Measurements from ENCODE around the gene FUT8. TPM values are rescaled to one million over a fixed set of nuclear protein-coding genes. Genes with fewer than 3 reads are reported as not detected.
A peak's percentile ranks its signal among the peaks of the same experiment; 100 is the strongest.

Gene FUT8
- total RNA-seq, 1 donor = 165 TPM

DNA sequence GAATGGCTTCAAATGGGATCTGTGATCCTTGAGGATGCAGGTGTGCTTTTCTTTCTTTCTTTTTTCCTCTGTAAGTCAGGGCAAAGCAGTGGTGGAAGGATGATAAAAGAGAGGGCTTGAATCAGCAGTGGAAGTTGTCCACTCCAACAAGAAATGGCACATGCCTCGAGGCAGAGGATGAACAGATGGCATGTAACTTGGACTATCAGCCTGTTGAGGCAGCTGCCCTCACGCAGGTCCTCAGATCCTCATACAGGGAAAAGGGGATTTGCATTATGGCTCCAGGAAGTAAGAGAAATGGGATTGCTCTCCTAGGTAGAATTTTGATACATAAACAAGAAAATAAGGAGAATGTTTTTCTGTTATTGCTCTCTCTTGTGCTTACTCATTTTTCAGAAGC is 368.0 kb downstream of the FUT8 start:
- no peak for DNase-seq (ENCODE audit: low read depth)
- TF ChIP-seq, protein P1, sequence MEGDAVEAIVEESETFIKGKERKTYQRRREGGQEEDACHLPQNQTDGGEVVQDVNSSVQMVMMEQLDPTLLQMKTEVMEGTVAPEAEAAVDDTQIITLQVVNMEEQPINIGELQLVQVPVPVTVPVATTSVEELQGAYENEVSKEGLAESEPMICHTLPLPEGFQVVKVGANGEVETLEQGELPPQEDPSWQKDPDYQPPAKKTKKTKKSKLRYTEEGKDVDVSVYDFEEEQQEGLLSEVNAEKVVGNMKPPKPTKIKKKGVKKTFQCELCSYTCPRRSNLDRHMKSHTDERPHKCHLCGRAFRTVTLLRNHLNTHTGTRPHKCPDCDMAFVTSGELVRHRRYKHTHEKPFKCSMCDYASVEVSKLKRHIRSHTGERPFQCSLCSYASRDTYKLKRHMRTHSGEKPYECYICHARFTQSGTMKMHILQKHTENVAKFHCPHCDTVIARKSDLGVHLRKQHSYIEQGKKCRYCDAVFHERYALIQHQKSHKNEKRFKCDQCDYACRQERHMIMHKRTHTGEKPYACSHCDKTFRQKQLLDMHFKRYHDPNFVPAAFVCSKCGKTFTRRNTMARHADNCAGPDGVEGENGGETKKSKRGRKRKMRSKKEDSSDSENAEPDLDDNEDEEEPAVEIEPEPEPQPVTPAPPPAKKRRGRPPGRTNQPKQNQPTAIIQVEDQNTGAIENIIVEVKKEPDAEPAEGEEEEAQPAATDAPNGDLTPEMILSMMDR (IDR thresholded peaks at IDR 0.05; ENCODE audit: insufficient read depth, low read length) = no peak
- H3K4me3 ChIP-seq (ENCODE audit: low read depth, low read length) = no peak overlapping the region

DNA sequence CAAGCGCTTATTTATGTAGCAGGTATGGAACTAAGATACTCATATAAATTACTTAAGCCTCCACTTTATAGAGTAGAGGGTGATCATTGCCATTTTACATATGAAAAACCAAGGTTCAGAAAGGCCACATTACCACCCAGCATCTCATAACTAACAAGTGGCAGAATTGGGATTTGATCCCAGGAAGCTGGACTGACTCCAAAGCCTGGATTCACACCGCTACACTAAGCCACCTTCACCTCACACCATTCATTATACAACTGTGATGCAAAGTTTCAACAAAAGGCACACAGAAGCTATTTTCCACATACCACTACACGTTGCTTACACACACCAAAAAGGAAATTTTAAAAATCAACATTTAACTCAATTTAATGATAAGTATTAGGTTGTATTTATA is 370.6 kb downstream of the FUT8 start:
- TF ChIP-seq, protein P1 (IDR thresholded peaks at IDR 0.05; ENCODE audit: insufficient read depth, low read length) = no peak
- no peak for DNase-seq (ENCODE audit: low read depth)
- no peak overlapping the region for H3K4me3 ChIP-seq (ENCODE audit: low read depth, low read length)

DNA sequence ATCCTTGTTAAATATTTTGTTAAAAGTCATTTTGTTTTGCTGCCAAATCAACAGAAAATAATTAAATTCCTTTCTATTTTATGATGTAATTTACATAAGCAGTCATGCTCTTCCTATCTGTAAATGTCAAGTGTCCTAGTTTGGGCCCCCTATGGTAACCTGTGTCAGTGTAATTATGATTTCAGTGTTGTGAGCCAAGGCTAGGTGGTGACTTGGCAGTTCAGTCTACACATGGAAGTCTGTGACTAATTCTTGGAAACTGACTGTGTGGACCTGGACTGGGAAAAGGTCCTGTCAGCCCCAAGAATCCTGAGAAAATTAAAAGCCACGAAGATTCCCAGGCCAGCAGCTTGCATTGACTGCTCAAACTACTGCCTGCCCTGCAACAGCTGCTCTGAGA is 371.0 kb downstream of the FUT8 start:
- TF ChIP-seq, protein P1 (IDR thresholded peaks at IDR 0.05; ENCODE audit: insufficient read depth, low read length) = no peak
- no peak overlapping the region for H3K4me3 ChIP-seq (ENCODE audit: low read depth, low read length)
- peak; percentile 32 for DNase-seq (ENCODE audit: low read depth)

GRCh38 chr14:65784574-65784973 is 372.0 kb downstream of the FUT8 start:
- no peak overlapping the region for H3K4me3 ChIP-seq (ENCODE audit: low read depth, low read length)
- TF ChIP-seq, protein P1 (IDR thresholded peaks at IDR 0.05; ENCODE audit: insufficient read depth, low read length) = no peak
- DNase-seq (ENCODE audit: low read depth) = no peak

DNA sequence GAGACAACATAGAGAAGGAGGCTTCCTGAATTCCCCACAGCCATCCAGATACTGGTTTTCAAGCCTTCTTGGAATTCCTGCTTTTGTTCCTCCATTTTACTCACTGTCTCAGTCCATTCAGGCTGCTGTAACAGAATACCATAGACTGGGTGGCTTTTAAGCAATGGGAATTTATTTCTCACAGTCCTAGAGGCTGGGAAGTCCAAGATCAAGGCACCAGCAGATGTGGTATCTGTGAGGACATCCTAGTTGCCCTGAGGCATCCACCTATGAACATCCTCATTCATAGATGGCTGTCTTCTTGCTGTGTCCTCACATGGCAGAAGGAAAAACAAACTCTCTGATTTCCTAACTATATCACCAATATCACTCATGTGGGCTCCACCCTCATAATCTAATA is 374.9 kb downstream of the FUT8 start:
- H3K4me3 ChIP-seq (ENCODE audit: low read depth, low read length) = no peak overlapping the region
- TF ChIP-seq, protein P1 (IDR thresholded peaks at IDR 0.05; ENCODE audit: insufficient read depth, low read length) = no peak
- no peak for DNase-seq (ENCODE audit: low read depth)

DNA sequence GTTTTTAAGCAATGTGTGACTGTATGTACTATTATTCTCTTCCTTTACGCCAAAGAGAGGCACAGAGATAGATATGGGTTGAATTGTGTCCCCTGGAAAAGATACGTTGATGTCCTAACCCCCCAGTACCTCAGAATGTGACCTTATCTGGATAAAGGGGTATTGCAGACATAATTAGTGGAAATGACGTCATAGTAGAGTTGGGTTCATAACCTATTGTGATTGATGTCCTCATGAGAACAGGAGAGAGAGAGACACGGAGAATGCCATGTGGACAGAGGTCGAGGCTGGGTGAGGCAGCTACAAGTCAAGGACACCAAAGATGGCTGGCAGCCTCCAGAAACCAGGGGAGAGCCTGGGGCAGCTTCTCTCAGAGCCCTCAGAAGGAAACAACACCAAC is 376.3 kb downstream of the FUT8 start:
- TF ChIP-seq, protein P1 (IDR thresholded peaks at IDR 0.05; ENCODE audit: insufficient read depth, low read length) = no peak

GRCh38 chr14:65789363-65789762 is 376.8 kb downstream of the FUT8 start:
- TF ChIP-seq, protein P1 (IDR thresholded peaks at IDR 0.05; ENCODE audit: insufficient read depth, low read length) = no peak
- DNase-seq (ENCODE audit: low read depth) = no peak
- no peak overlapping the region for H3K4me3 ChIP-seq (ENCODE audit: low read depth, low read length)

More for the DNA sequence above, 376.3 kb downstream of the FUT8 start:
- no peak overlapping the region for H3K4me3 ChIP-seq (ENCODE audit: low read depth, low read length)
- DNase-seq (ENCODE audit: low read depth) = no peak
